ENCODE results near the gene TPGS2. TPM values are rescaled to one million over a fixed set of nuclear protein-coding genes. Genes with fewer than 3 reads are reported as not detected.

TPGS2 gene
- total RNA-seq, 1 donor from 2014 or later, result 66.3 TPM

Other genes with a start within 250 kb of the TPGS2 start
- gene KIAA1328, start 125 bp upstream of the TPGS2 start, total RNA-seq, result 5.7 TPM